Hematopoietic multipotent progenitor cell (in vitro differentiated cells): Measurements from ENCODE around the gene FRG2. TPM values are rescaled to one million over a fixed set of nuclear protein-coding genes. Genes with fewer than 3 reads are reported as not detected.
"Not testable (repeated sequence)": the region's sequence is repeated elsewhere in the genome, so short reads cannot be mapped to it uniquely, and the experiment has no call there.

Experiments
- DNase-seq, 3 donors: peaks; one replicate each; pipeline ENCODE4 v3.0.0-alpha.2; 2011 to 2015; ENCODE audit warnings: low read depth in 2 of 3, low spot score in 2 of 3
- total RNA-seq: library from RNA; depleted of rRNA; stranded (reverse); fragments of >200 nt; gene quantifications from one replicate; pipeline ENCODE4 v1.2.3, GENCODE V29; 2012

Gene FRG2
- total RNA-seq = not detected

DNA sequence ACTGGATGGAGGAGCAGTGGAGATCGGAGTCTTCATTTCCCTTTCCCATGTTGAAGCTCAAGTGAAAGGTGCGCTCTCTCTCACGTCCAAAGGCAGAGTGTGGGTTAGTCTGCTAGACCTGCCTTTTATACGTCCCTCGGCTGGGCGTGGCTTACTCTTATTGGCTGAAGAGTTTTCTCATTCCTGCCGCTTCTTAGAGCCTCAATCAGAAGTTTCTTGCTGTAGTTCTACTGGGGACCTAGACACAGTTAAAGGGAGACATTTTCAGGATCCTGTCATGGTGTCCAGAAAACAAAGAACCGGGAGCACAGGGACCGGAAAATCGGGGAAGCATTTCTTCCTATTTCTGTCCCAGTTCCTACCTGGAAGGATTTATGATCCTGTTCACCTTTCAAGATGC lies at the start of gene FRG2:
Gene FRG2, minus strand, starts transcription at position 101 of the 400 bp plus-strand sequence. Its CDS starts 52 bp downstream, at position 49.
- DNase-seq = not testable (repeated sequence)

DNA sequence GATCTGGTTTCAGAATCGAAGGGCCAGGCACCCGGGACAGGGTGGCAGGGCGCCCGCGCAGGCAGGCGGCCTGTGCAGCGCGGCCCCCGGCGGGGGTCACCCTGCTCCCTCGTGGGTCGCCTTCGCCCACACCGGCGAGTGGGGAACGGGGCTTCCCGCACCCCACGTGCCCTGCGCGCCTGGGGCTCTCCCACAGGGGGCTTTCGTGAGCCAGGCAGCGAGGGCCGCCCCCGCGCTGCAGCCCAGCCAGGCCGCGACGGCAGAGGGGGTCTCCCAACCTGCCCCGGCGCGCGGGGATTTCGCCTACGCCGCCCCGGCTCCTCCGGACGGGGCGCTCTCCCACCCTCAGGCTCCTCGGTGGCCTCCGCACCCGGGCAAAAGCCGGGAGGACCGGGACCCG lies 41.3 kb upstream of the FRG2 start:
- not testable (repeated sequence) for DNase-seq

DNA sequence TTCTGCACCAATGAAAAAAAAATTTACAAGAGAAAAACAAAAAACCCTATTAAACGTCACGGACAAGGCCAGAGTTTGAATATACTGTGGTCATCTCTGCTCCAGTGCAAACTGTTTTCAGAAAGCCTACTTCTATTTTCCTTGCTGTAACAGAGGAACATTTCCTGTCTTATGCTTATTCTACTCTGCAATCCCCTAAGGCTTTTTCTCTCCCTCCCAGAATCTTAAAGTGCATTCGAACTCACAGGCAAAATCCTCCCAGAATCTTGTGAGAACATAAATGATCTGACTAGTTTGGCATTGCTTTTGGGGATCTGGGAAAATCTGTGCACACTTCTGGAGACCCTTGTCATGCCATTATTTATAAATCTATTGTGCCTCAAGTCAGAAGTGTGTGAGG lies 37.7 kb upstream of the FRG2 start:
- not testable (repeated sequence) for DNase-seq

DNA sequence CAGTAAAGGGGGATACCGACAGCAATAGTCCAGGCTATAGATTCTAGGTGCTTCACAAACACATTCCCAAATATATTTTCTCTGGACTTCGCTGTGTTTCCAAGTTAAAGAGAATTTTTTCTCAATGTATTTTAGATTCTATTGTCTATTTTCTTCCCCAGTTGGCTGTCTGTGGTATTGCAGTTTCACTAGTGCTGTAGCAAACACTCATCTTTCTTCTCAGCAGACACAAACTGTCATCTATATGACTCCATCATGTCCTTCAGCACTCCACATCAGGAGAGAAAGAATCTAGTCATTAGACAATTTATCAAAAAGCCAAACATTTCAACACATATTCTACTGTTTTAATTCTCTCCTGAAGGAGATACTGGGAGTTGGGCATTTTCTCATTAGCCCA lies 37.3 kb upstream of the FRG2 start, which contains the start of gene DBET:
Gene DBET, plus strand, starts transcription at position 161 of the 400 bp plus-strand sequence.
- not testable (repeated sequence) for DNase-seq

- DNase-seq = not testable (repeated sequence)
Observed at GRCh38 chr4:190058997-190059396, 31.9 kb upstream of the FRG2 start.

GRCh38 chr4:190049378-190050239 lies 22.6 kb upstream of the FRG2 start:
- DNase-seq = not testable (repeated sequence)

GRCh38 chr4:190047627-190048026 lies 20.6 kb upstream of the FRG2 start:
- not testable (repeated sequence) for DNase-seq

DNA sequence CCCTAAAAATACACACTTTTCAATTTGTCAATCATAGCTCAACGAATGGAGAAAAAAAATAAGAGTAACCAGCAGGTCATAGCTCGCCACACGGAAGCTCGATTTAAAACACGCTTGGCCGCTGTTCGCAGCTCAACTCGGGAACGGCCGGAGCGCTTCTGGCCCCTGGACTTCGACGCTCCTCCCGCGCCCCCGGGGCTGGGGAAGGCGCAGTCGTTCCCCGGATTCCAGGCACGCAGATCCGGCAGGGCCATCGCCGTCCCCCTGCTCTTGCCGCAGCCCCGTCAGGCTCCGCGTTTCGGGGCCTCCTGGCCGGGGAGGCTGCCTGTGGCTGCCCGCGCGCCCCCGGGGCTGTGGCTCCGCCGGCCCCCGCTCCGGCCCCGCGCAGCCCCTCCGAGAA lies 13.8 kb upstream of the FRG2 start:
- not testable (repeated sequence) for DNase-seq

- not testable (repeated sequence) for DNase-seq
Observed at GRCh38 chr4:190037704-190038388, 10.8 kb upstream of the FRG2 start.

DNA sequence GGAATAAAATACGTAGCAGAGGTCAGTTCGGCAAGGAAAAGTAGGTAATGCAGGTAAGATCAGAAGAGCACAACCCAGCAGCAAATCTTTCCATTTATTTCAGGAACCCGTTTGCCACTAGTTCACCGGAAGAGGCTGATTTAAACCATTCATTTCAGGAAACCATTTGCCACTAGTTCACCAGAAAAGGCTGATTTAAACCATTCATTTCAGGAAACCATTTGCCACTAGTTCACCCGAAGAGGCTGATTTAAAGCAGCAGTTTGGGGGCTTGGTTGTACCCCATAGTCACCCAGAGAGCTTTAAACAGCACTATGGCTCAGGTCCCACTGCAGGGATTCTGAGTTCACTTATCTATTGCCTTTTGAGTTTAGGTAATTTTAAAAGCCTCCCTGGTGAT lies 4.2 kb upstream of the FRG2 start:
- not testable (repeated sequence) for DNase-seq

DNA sequence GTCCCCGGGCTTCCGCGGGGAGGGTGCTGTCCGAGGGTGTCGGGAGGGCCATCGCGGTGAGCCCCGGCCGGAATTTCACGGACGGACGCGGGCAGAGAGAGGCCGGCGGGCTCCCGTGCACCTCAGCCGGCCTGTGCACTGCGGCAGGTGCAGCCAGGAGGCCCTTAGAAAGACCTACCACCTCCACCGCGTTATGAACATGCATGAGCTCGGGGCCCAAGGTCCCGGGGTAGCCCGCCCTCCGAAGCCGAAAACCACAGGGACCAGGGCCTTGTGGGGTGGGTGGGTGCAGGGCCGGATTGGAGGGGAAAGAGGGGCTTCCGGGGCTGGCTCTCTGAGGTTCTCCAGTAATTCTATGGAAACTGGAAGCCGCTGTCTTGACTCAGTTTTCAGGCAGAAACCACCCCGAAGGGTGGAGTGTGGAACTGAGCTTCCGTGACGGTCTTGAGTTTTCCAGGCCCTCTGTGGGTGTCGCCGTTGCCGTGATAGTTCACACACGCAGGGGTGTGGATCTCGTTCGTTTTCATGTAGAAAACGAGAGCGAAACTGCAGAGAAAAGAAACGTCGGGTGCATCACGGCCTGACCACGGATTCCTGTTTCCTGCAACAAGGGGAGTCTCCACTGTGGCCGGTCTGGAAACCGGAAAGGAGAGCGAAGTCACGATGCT lies 4.3 kb downstream of the FRG2 start:
- DNase-seq = peak in 1 of 3 donors; percentile 4

- DNase-seq = not testable (repeated sequence)
Observed at GRCh38 chr4:190021973-190022372, 5.1 kb downstream of the FRG2 start.

DNA sequence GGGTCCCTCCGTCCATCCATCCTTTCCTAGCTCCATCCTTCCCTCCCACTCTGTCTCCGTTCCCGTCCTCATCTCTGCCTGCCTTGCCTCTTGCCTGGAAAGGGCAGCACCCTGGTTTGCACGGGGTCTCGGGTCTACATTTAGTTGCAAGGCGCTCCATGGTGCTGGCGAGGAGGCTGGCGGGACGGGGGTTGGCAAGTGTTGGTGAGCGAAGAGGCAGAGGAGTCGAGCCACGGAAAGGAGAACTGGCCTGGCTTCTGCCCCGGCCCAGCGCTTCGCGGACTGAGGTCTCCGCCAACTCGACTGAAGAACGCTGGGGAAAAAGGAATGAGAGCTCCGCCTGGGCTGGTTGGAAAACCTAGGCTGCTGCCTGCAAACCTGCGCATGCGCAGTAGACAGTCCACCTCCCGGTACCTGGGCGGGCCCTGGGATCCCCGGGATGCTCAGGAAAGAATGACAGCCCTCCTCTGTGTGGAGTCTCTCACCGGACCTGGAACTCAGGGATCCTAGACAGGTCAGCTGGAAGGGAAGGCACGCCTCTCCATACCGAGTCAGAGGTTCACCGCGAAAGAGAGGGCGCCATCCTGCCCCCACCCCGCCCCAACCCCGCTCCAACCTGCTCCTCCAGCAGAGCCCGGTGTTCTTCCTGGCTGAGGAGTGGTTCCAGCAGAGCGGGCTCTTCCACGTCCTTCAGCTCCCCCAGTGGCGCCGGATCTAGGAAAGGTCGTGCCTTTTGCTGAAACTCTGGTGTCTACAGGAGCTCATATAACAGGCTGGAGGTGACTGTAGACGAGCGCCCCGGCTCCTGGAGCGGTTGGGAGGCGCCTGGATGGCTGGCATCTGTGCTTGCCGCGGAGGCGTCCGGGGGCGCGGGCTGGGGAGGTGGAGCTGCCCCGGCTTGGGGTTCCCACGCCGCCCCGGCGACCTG lies 6.0 kb downstream of the FRG2 start:
- peak in 1 of 3 donors; percentile 55 for DNase-seq

- peak in 1 of 3 donors; percentile 2 for DNase-seq
Observed at GRCh38 chr4:190019859-190020463, 7.1 kb downstream of the FRG2 start.

DNA sequence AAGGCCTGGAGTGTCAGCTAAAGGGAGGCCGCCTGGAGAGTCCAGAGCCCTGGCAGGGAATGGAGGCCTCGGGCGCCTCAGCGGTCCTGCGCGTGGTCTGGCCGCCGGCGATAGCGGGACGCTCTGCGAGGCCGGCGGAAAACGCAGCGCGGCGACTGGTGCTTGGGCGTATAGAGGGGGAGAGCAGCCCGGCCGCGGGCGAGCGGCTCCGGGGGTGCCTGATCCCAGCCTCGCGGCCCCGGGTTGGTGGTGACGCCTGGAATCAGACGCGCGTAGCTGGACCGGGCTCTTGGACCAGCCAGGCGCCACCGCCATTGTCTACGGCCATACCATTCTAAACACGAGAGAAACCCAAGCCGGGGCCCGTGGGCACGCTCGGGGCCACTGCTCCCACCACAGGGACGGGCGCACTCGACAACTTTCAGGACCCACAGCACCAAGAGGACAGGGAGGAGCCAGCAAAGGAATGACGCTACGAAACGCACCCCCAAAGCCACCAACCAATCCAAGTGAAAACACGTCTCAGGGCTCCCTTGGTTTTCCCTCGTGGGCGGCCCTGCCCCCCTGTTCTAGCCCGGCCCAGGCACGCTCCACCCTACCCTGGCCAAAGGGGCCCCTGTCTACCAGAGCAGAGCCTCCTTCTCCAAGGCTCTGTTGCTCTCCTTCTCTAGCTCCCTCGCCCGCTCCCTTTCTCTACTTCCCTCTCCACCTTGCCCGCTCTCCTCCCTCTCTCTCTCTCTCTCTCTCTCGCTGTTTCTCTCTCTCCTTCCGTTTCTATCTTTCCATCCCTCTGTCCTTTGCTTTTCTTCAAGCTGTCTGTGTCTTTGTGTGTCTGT lies 7.8 kb downstream of the FRG2 start:
- DNase-seq = peak in 1 of 3 donors; percentile 21

DNA sequence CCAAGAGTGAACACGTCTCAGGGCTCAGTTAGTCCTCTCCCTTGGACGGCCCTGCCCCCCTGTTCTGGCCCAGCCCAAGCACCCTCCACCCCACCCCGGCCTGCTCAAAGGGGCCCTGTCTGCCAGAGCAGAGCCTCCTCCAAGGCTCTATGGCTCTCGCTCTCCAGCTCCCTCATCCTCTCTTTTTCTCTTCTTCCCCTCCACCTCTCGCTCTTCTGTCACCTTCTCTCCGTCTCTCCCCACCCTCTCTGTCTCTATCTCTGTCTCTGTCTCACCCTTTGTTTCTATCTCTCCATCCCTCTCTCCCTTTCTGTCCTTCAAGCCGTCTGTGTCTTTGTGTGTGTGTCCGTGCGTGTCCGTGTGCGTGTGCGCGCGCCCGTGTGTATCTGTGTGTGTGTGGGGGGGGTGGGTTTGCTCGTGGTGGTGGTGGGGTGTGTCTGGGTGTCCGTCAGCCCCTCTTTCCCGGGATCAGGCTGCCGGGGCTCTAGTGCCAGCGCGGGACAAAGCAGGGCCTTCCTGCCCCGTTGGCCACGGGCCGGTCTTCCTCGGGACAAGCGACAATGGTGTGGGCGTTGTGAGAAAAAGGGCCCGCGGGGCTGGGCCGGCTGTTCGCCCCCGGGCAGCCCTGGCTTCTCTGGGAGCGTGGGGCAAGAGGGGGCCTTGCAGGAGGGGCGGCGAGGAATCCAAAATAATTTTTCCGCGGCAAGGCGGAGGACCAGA lies 8.7 kb downstream of the FRG2 start:
- no peak for DNase-seq

DNA sequence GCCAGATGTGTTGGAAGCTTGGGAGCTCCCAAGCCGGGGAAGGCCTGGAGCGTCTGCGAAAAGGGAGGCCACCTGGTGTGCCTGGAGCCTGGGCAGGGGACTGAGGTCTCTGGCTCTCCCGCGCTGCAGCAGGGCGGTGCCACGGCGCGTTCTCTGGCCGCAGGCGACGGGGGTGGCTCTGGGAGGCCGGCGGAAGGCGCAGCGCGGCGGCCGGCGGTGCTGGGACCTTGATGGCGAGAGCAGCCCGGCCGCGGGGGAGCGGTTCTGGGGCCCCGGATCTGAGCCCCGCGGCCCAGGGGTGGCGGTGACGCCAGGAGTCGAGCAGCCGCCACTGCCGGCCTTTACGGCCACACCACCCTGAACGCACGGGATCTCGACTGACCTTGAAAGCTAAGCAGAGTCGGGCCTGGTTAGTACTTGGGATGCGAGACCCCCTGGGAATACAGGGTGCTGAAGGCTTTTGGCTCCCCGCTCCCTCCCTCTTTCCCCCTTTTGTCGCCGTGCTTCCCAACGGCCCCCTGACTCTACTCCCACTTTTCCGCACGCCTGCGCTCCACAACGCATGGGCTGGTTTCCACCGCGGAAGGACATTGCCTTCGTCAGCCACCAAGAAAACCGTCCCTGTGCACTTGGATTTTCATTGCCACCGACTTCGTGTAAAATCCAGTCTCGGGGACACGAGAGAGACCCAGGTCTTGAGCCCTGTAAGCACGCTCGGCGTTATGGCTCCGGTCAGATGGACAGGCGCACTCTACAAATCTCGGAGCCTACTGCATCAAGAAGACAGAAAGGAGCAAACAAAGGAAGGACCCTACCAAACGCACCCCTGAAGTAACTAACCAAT lies 9.5 kb downstream of the FRG2 start:
- DNase-seq = peak in 1 of 3 donors; percentile 10
